Midbrain (tissue), 1 donor: ENCODE data around the gene CDK18.
A peak's percentile ranks its signal among the peaks of the same experiment; 100 is the strongest.

Experiments used
- DNase-seq: peaks from one replicate; lab custom pipeline; 2025; lab: John Stamatoyannopoulos, UW

Gene CDK18

DNA sequence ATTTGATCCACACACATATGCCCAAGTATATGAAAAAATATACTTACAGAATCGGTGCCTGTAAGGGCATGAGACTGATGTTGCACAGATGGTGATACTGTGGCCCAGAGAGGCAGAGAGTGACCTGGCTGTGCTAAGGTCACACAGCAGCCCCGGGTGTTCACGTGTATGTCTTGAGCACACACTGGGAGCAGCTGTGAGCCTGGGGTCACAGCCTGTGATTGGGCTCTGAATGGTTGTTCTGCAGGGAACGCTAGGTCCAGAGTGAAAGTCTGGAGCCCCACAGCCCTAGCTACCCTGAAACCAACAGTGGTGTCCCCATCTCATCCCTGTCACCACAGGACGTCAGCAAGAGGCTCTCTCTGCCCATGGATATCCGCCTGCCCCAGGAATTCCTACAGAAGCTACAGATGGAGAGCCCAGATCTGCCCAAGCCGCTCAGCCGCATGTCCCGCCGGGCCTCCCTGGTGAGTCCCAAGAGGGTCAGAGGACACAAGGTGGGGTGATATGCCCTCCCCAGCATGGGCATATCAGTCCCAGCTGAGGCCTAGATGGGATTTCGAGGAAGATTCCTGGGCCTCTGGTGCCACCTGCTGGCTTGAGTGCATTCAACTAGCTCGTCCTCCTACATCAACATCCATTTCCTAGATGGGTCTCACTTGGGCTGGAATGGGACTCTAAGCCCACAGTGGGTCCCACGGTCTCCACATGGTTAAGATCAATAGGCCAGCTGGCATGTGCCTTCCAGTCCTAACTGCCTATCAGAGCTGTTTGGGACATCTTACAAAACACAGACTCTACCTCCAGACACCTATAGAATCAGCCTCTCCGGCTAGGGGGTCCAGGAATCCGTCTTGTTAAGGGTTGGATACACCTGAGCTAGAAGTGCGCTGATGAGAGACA, 19.7 kb downstream of the CDK18 start:
- DNase-seq: peak; percentile 90

DNA sequence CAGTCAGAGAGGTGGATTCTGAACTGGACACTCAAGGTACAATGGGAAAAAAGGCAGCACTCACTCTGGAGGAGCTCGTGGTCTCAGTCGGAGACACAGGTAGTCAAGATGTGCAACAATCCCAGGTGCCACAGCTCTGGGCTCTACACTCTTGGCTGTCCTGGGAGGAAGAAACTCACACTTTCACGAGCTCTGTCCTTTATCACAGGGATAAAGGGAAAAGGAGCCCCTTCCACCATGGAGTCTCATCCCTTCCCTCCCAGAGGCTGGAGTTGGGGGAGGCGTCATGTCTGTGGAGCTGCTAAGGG, 20.3 kb downstream of the CDK18 start:
- no peak for DNase-seq

DNA sequence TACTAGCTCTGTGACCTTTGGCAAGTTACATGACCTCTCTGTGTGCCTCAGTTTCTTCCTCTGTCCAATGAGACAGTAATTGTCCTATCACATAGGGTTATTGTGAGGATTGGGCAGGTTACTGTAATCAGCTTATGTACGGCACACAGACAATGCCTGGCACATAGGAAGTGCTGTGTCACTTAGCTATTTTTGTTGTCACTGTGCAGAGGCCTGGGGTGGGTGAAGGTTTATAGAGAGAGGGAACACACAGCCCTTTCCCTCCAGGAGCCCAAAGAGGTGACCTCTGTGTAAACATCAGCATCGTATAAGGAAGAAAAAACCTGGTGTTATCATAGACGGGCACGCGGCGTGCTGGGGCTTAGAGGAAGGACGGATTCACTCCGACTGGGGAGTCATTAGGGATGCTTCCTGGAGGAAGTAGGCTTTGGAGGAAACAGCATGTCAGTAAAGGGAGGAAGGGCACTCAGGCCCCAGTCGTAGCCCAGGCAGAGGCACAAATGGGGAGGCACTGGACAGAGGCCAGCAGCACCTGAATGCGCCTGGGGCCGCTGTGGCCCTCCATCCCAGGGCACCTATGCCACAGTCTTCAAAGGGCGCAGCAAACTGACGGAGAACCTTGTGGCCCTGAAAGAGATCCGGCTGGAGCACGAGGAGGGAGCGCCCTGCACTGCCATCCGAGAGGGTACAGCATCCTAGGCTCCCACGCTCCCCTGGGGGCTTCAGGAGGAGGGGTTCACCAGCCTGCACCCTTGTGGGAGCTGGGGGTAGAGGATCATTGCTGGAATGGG, 21.2 kb downstream of the CDK18 start:
- DNase-seq: no peak

DNA sequence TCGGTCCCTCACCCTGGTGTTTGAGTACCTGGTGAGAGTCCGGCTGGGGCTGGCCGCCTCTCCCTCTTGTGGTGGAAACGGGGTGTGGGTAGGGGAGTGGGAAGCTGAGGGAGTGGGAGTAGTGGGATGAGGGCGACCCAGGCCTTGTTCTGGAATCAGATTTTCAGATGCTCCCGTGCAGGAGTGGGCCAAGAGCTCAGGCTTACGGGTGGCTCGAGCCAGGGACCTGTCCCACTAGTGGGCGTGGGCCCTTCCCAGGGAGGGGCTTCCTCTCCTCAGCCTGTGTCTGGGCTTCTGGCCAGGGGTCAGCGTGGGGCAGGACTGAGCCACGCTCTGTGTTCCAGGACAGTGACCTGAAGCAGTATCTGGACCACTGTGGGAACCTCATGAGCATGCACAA, 22.0 kb downstream of the CDK18 start:
- DNase-seq: no peak

DNA sequence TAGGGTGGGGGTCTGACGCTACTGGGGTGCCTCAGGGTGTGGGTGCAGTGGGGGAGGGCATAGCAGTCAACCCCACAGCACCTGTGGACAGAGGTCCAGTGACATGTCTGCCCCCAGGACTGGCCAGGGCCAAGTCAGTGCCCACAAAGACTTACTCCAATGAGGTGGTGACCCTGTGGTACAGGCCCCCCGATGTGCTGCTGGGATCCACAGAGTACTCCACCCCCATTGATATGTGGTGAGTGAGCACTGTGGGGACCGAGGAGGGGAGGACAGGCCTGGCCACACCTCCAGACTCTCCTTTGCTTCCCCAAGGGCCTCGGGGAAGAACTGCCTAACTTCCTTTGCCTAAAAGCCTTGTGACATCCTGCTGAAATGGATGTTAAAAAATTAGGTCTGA, 23.5 kb downstream of the CDK18 start:
- DNase-seq: no peak

DNA sequence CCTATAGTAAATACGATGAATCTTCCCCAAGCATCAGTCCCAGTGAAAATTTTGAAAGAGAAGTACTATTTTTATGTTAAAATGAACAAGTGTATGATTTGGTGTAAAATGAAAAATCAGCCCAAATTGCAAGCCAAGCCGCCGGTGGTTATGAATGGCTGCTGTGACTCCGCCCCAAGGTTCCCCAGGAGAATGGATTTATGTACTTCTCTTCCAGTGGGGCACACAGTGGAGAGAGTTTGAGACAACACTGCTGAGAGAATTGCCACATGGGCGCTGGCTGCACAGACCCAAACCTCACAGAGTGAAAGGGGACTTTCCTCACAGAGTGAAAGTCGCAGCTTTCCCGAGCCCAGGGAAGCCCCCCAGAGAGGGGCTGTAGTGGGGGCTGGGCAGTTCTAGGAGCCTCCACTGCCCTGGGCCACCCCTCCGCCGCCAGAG, 24.0 kb downstream of the CDK18 start:
- DNase-seq: no peak

DNA sequence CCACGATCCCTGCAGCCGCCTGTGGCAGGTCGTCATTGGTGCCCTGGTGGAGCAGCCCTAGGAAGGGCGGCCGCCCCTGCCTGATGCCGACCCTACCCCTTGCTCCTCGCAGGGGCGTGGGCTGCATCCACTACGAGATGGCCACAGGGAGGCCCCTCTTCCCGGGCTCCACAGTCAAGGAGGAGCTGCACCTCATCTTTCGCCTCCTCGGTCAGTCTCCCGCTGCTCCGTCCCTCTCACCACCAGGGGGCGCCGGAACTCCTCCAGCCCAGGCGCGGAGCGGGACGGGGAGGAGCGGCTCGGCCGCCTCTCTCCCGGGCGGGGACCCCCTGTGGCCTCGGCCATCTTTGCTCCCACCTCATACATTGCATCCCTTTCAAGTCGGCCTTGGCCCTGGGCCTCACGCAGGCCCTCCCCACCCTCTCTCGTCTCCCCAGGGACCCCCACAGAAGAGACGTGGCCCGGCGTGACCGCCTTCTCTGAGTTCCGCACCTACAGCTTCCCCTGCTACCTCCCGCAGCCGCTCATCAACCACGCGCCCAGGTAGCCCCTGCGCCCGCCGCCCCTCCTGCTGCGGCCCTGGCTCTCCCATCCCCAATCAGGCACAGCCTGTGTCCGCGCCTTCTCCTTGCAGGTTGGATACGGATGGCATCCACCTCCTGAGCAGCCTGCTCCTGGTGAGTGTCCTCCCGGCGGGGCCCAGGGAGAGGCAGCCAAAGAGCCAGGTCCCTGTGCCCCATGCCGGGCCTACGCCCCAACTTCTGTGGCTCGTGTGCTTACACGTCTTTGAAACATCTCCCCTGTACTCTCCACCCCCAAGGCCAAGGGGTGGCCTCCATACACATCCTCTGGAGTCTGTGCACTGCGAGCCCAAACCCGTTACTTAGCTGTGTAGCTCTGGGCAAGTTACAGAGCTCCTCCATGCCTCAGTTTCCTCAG, 24.7 kb downstream of the CDK18 start:
- peak; percentile 82 for DNase-seq

DNA sequence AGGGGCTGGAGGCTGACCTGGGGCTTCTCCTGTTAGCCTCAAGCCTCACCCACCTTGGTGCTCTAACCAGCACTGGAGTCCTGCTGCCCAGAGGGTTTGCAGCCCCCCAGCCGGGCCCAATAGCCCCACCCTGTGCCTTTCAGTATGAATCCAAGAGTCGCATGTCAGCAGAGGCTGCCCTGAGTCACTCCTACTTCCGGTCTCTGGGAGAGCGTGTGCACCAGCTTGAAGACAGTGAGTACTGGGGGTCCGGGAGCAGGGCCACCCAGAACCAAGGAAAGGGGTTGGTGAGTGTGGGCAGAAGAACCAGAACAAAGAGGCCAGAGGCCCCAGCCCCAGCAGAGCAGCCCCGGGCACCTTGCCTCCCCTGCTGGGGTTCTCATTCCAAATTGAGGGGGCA, 25.6 kb downstream of the CDK18 start:
- DNase-seq: no peak

DNA sequence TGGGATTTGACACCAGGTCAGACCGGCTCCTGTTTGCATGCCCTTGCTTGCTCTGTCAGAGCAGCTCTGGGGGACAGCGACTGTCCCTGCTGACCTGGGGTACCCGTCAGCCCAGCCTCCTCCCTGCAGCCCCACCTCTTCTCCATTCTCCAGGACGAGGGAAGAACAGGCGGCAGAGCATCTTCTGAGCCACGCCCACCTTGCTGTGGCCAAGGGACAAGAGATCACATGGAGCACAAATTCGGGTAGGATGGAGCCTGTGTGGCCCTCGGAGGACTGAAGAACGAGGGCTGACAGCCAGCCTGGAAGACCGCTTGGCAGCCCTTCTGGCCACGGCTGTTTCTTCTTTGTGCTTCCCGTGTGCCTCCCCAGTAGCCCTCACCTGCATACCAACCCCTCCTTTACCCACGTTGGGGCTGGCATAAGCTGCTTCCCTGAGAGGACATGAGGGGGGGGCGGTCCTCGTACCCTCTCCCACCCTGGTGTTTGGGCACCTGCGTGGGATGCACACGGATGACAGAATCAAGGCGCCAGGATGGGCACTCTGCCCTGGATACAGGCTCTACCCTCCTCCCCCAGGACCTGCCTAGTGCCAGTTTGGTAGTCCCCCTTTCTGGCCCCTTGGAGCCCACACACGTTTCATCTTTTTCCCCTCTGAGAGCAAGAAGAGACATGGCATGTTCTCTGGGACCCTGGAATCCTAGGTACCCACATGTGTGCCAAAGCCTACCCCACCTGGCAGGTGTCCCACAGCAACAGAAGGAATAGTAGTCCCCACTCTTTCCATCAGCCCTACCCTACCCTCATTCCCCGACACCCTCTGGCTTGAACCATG, 26.9 kb downstream of the CDK18 start:
- no peak for DNase-seq

DNA sequence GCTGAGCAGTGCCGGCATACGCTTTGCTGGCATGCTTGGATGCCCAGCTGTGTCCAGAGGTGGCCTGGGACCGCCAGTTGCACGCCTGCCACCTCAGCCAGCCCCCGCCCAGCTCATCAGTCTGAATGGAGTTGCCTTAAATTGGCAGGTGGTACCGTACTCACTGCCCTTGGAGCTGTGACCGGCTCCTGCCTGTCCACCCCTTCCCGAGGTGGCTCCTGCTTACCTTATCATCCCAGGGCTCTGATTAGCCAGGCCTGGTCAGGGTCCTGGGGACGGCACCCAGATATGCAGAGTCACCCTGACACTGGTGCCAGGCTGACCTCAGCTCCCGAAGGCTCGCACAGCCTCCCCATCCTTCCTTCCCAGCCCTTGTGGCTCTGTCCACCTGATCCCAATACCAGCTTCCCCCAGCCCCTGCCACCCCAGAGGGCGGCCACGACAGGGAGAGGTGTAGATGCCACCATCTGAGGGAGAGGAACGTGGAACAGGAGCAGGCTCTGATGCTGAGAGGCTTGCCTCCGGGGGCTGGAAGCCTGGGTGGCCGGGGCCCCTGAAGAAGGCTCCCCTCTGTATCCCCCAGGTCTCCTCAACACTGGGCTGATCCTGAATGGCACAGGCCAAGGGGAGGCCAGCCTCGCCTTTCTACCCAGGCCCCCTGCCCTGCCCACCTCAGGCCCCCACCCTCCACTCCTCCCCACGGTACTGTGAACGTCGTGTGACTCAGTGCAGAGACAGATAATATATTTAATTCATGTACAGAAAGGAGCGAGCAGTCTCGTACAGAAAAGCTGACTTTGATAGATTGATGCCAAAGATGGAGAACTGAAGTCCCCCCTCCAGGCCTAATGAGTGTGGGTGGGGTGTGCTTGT, 27.8 kb downstream of the CDK18 start:
- no peak for DNase-seq

DNA sequence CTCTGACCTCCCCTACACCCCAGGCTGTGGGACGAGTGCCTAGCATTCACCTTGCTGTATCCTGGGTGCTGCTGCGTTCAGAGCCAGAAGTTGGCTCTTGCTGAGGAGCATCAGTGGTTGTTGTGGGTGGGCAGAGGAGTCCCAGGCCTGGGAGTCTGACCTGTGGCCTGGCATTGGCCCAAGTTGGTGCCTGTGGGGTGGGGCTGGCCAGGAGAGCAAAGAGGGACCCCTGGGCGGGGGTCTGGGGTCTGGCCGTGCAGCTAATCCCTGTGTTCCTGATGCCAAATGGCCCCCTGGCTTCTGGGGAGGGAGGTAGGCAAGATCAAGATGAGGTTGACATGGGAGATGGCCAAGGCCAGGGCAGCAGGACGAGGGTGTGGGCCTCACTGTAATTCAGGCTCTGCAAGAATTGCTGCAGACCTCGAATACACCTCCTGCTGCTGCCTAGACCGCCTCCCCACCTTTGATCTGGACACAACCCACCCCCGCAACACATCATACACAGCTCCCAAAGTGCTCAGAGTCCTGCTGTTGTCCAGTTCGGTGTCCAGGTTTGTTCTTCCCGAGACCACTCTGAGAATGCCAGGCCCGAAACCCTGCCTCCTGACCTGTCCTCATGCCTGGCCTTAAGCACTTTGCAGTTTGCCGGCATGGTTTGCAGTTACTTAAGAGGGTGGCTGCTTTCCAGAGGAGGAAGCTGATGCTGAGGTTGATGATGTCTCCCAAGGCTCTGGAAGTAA, 28.7 kb downstream of the CDK18 start:
- DNase-seq: no peak

DNA sequence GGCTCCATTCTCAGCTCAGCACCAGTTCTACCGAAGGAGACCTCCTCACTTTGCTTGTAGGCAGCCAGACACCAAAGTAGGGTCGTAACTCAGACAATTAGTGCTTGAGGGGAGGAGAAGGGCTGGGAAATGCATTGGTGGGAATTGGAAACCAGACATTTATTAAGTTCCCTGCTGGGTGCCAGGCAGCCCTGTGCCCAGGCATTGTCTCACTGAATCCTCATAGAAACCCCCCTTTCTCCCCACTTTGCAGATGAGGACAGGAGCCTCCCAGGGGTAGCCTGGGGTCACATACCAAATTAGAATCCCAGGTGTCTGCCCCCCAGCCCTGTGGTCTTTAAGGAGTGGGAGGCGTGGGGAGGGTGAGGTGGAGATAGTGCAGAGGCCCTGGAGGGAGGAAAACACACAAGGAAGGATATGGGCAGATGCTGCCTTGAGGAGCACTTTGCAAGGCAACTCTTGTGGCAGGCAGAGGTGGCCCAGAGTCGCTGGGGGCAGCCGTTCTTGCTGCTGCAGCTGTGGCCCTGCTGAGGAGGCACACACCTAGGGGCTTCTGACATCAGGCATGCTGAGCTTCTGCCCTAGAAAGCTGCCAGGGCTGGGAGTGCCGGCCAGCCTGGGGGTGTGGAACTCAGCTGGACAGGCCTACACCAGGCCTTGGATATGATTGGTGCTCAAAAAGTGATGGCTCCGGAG, 29.4 kb downstream of the CDK18 start:
- DNase-seq: no peak

DNA sequence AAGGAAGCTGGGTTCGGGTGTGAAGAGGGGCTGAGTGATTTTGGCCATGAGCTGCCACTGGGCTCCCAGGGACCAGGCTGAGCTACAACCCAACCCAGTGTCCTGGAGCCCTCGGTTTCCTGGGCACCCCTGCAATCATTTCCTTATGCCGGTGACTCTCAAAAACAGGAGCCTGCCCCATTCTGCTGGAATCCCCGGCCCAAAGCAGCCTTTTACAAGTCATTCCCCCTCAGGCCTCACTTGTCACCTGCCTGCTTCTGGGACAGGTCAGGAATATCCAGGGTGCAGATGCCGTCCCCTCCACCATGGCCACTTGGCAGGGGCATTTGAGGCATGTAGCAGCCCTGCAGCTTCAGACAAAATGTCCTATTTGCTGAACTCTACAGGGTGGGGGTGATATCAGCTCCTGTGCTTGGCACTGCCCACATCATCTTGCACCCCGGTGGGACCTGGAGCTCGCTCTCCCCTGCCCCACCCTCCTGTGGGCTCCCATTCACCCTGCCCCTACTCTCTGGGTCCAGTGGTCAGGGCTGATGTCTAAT, 30.0 kb downstream of the CDK18 start:
- no peak for DNase-seq

DNA sequence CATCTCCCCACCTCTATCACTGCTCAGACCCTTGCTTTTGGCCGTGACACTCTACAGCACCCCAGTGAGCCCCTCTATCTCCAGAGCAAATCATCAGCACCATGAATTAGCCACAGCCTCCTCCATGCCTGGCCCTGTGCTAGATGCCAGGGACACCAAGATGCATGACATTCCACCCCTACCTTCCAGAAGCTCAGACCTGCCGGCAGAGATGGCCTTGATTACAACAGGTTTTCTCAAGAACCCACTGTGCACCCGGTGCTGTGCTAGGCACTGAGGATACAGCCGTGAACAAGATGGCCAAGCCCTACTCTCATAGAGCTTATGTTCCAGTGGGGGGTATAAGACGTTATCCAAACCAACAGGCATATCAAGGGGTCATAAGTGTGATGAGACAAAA, 30.6 kb downstream of the CDK18 start:
- DNase-seq: no peak

DNA sequence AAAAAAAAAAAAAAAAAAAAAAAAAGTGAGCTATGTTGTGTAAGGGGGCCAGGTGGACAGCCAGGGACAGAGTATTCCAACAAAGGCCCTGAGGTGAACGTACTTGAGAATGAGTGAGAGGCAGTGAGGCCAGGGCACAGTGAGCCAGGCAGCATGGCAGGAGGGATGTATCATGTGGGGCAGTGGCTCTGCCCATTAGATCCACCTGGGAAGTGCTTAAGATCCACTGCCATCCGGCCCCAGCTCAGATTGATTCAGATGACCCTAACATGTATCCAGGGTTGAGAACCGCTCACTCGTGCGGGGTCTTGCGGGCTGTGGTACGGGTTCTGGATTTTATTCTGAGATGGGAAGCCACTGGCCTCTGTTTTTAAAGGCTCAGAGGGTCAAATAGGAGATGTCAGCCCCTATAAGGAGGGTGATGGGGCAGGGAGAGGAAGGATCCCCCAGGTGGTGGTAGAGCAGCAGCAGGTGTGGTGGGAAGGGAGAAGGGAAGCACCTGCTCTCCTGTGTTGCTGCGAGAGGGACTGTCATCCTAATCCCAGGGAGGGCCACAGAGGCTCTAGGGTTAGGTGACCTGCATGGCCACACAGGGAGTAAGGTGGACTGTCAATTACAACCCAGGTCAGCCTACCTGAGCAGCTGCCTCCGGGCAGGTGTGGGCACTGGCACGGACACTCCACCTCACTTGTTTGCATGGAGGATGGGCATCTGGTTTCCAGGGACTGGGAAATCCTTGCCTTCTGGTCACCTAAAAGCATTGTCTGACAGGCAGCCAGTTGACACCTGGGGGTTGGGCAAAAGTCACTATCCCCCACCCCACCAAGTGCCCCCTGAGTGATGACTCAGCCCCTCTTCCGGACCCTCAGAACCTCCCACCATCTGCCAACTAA, 31.6 kb downstream of the CDK18 start:
- no peak for DNase-seq

DNA sequence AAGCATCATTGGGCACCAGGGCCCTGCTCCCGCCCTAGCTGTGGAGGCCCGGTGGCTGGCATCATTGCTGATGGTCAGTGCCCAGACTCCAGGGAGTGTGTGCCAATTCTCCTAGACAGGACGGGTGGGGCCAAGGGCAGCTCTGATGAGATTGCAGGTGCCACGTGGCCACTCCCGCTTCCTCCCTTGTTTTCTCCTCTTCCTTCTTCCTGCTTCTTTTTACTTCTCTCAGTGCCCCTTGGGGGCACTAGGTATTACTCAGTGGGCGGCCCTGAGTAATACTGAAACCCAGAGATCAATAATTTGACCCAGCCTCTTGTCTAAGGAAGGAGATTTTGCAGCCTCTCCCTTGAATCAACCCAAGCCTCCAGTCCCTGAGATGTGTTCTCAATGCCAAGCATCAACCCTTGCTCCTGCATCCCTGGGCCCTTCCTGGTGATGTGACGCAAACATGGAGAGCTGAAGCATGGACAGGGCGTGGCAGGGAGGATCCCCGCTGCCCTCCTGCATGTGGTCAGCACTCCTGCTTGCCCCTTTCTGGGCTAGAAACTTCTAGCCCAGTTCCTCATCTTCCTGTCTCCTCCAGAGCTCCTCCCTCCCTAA, 32.4 kb downstream of the CDK18 start:
- peak; percentile 70 for DNase-seq

DNA sequence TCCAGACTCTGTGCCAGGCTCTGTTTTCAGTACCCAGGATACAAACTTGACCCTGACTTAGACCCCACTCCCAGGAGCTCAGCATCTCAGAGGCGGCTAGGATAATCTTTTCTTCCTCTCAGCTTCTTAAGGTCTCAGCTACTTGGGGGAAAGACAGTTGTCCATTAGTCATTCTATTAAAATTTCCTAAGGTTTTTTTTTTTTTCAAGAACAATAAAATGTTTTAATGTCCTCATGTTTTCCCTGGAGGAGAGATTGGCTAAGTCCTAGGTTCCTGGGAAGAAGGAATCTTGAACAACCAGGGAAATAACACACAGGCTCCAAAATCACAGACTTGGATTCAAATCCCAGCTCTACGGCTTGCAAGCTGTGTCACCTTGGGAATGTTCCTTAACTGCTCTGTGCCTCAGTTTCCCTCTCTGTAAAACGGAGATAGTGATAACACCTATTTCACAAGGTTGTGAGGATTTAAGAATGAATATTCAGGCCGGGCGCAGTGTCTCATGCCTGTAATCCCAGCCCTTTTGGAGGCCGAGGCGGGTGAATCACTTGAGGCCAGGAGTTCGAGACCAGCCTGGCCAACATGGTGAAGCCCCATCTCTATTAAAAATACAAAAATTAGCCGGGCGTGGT, 33.0 kb downstream of the CDK18 start:
- no peak for DNase-seq
